Loucy (cell line): Measurements from ENCODE around the gene FMO1.

Source experiments
- EZH2phosphoT487 ChIP-seq: fragments of 200-600 bp; IDR thresholded peaks from 2 replicates; pipeline ENCODE4 v1.6.1; 2018; ENCODE audit warnings: antibody characterized with exemption, mild to moderate bottlenecking, moderate library complexity, borderline replicate concordance
- TF ChIP-seq, protein P1 (sequence below): fragments of 200-600 bp; sonication (generic); conservative IDR thresholded peaks from 2 replicates; pipeline ENCODE4 v1.5.1; 2014; ENCODE audit warnings: mild to moderate bottlenecking, antibody characterized with exemption, low read length

DNA sequence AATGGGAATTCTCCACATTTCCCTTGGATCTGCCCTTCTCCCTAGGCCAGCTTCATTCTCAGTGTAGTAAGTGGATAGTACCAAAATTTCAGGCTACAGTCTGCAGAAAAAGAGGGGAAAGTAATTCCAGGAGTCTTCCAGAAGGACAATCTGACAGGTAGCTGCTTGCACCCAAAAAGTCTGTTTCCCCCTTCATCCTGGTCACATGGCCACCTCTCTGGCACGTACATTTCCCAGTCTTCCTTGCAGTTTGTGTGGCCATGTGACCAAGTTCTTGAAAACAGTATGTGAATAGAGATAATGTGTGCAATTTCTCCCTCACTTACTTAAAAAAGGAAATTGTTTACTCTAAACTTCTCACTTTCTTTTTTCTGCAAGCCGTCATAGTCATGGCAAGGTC is 51.0 kb downstream of the FMO1 start:
- TF ChIP-seq, protein P1, sequence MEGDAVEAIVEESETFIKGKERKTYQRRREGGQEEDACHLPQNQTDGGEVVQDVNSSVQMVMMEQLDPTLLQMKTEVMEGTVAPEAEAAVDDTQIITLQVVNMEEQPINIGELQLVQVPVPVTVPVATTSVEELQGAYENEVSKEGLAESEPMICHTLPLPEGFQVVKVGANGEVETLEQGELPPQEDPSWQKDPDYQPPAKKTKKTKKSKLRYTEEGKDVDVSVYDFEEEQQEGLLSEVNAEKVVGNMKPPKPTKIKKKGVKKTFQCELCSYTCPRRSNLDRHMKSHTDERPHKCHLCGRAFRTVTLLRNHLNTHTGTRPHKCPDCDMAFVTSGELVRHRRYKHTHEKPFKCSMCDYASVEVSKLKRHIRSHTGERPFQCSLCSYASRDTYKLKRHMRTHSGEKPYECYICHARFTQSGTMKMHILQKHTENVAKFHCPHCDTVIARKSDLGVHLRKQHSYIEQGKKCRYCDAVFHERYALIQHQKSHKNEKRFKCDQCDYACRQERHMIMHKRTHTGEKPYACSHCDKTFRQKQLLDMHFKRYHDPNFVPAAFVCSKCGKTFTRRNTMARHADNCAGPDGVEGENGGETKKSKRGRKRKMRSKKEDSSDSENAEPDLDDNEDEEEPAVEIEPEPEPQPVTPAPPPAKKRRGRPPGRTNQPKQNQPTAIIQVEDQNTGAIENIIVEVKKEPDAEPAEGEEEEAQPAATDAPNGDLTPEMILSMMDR = no peak
- no peak for TF ChIP-seq EZH2phosphoT487
